ENCODE results near the gene SDE2. TPM values are rescaled to one million over a fixed set of nuclear protein-coding genes. Genes with fewer than 3 reads are reported as not detected.

The SDE2 gene
- total and polyA plus RNA-seq, 2 donors (not counting 1 experiment from before 2014, with no cell fraction given), result 10.0 to 26.0 TPM

- DNase-seq, result no peak
- POLR2A ChIA-PET, result interaction anchor here (1.1 to 1.9 kb wide), 2 partner anchors 29 to 34 kb away, joined by 3 to 7 read pairs; partner anchors contain the start of genes H3-3A and SDE2
- TF ChIP-seq EZH2 (IDR thresholded peaks at IDR 0.05; ENCODE audit: borderline replicate concordance, insufficient read depth, low read depth, low read length, poor library complexity, severe bottlenecking) (no peak), CTCF (IDR thresholded peaks at IDR 0.05) (no peak)
- H3K4me3 Mint-ChIP-seq, result no peak overlapping the region
- Histone ChIP-seq H3K4me3 (ENCODE audit: control extremely low read depth in 1 of 5, extremely low read depth in 1 of 5, insufficient read depth in 1 of 5, low read depth in 2 of 5, low read length in 4 of 5) (no peak overlapping the region), H3K4me1 (ENCODE audit: control insufficient read depth in 2 of 2, insufficient read depth in 2 of 2, low read length in 2 of 2) (peaks cover 30 to 37% of the 10 kb centered on the region in 2 donors), H3K27ac (ENCODE audit: low read length in 2 of 2) (no peak overlapping the region), H3K79me2 (ENCODE audit: control insufficient read depth, insufficient read depth, low read length) (no peaks in the 10 kb centered on the region), H3K9ac (ENCODE audit: low read length) (no peak overlapping the region), H2AFZ (ENCODE audit: insufficient read depth, low read depth, low read length, poor library complexity, severe bottlenecking) (no peak overlapping the region), H3K27me3 (replicated peaks in 1 of 4; ENCODE audit: control extremely low read depth in 1 of 4, control insufficient read depth in 3 of 4, insufficient read depth in 4 of 4, low read length in 3 of 4) (no peaks in the 10 kb centered on the region), H4K20me1 (ENCODE audit: control insufficient read depth, insufficient read depth, low read length, poor library complexity, severe bottlenecking) (no peaks in the 10 kb centered on the region), H3K36me3 (replicated peaks in 1 of 2; ENCODE audit: control extremely low read depth in 1 of 2, control insufficient read depth in 1 of 2, extremely low read depth in 1 of 2, insufficient read depth in 2 of 2, low read length in 1 of 2) (no peaks in the 10 kb centered on the region), H3K9me3 (ENCODE audit: control extremely low read depth in 1 of 3, control insufficient read depth in 2 of 3, insufficient read depth in 1 of 3, low read length in 2 of 3) (no peaks in the 10 kb centered on the region), H3K4me2 (replicated peaks; ENCODE audit: low read depth, low read length, poor library complexity, severe bottlenecking) (no peak overlapping the region)
- peaks cover 38% of the 10 kb centered on the region for H3K4me1 Mint-ChIP-seq
- CTCF ChIA-PET, result interaction anchor here (0.7 to 1.0 kb wide), 4 partner anchors 23 to 387 kb away, joined by 4 to 5 read pairs (median 5); no protein-coding TSS in a partner anchor
- no peak for ATAC-seq (ENCODE audit: low read depth)
- 75% methylated on average over 2 of the region's 4 CpGs for WGBS (ENCODE audit: insufficient coverage)
- H3K27me3 Mint-ChIP-seq, result no peaks in the 10 kb centered on the region
- H3K27ac Mint-ChIP-seq, result peak overlapping the region; percentile 10
- H3K9me3 Mint-ChIP-seq (ENCODE audit: insufficient read depth), result no peaks in the 10 kb centered on the region
- intact Hi-C loops (cut with micrococcal nuclease), result no loop called here
Observed at GRCh38 chr1:226033582-226033981, 34.4 kb upstream of the SDE2 start.

GRCh38 chr1:226029568-226030225 is 30.6 kb upstream of the SDE2 start:
- Histone ChIP-seq H2AFZ (ENCODE audit: insufficient read depth, low read depth, low read length, poor library complexity, severe bottlenecking) (peak overlapping the region; percentile 31), H3K9me3 (ENCODE audit: control extremely low read depth in 1 of 3, control insufficient read depth in 2 of 3, insufficient read depth in 1 of 3, low read length in 2 of 3) (no peaks in the 10 kb centered on the region), H3K4me3 (ENCODE audit: control extremely low read depth in 1 of 5, extremely low read depth in 1 of 5, insufficient read depth in 1 of 5, low read depth in 2 of 5, low read length in 4 of 5) (no peak overlapping the region), H3K27ac (ENCODE audit: low read length in 2 of 2) (peak overlapping the region; percentile 70 to 87), H3K79me2 (ENCODE audit: control insufficient read depth, insufficient read depth, low read length) (no peaks in the 10 kb centered on the region), H3K4me2 (replicated peaks; ENCODE audit: low read depth, low read length, poor library complexity, severe bottlenecking) (peak overlapping the region; percentile 64), H3K4me1 (ENCODE audit: control insufficient read depth in 2 of 2, insufficient read depth in 2 of 2, low read length in 2 of 2) (peaks cover 38 to 41% of the 10 kb centered on the region in 2 donors), H3K27me3 (replicated peaks in 1 of 4; ENCODE audit: control extremely low read depth in 1 of 4, control insufficient read depth in 3 of 4, insufficient read depth in 4 of 4, low read length in 3 of 4) (no peaks in the 10 kb centered on the region), H3K9ac (ENCODE audit: low read length) (no peak overlapping the region), H3K36me3 (replicated peaks in 1 of 2; ENCODE audit: control extremely low read depth in 1 of 2, control insufficient read depth in 1 of 2, extremely low read depth in 1 of 2, insufficient read depth in 2 of 2, low read length in 1 of 2) (no peaks in the 10 kb centered on the region), H4K20me1 (ENCODE audit: control insufficient read depth, insufficient read depth, low read length, poor library complexity, severe bottlenecking) (no peaks in the 10 kb centered on the region)
- no peak for DNase-seq
- 45% methylated on average over 2 of the region's 7 CpGs for WGBS (ENCODE audit: insufficient coverage)
- H3K4me1 Mint-ChIP-seq, result peaks cover 46% of the 10 kb centered on the region
- no peaks in the 10 kb centered on the region for H3K9me3 Mint-ChIP-seq (ENCODE audit: insufficient read depth)
- H3K27ac Mint-ChIP-seq, result peak overlapping the region; percentile 97
- intact Hi-C loops (cut with micrococcal nuclease), result loop anchor here (1.0 kb wide), 2 partner anchors 27 to 33 kb away; partner anchors contain the start of gene H3-3A
- POLR2A ChIA-PET, result interaction anchor here (0.6 to 3.8 kb wide), 9 partner anchors 11 to 332 kb away, joined by 3 to 102 read pairs (median 4); partner anchors contain the start of genes H3-3A and SDE2
- TF ChIP-seq CTCF (IDR thresholded peaks at IDR 0.05) (no peak), EZH2 (IDR thresholded peaks at IDR 0.05; ENCODE audit: borderline replicate concordance, insufficient read depth, low read depth, low read length, poor library complexity, severe bottlenecking) (no peak)
- no peak for ATAC-seq (ENCODE audit: low read depth)
- no peaks in the 10 kb centered on the region for H3K27me3 Mint-ChIP-seq
- H3K4me3 Mint-ChIP-seq, result peak overlapping the region; percentile 81
- CTCF ChIA-PET, result interaction anchor here (0.6 to 4.1 kb wide), 19 partner anchors 8 to 378 kb away, joined by 3 to 22 read pairs (median 4); partner anchors contain the start of genes H3-3A, LIN9, PARP1 and SDE2

All from B cell (primary cell).